ENCODE measurements around the gene ITPKB.

DNA sequence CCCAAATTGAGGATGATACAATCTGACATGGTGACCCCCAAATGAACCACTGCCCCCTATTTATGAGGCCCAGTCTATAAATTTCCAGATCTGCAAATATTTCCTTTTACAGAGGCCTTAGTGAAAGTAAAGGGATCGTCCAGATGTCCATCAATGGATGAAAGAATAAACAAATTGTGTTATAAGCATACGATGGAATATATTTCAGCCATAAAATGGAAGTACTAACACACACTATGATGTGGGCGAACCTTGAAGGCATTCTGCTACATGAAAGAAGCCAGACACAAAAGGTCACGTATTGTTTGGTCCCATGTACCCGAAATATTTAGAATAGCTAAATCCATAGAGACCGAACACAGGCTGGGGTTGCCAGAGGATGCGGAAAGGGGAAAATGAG, 48.6 kb upstream of the ITPKB start:
- no peak for TF ChIP-seq POLR2A (IDR thresholded peaks at IDR 0.05)
- TF ChIP-seq, protein P1, sequence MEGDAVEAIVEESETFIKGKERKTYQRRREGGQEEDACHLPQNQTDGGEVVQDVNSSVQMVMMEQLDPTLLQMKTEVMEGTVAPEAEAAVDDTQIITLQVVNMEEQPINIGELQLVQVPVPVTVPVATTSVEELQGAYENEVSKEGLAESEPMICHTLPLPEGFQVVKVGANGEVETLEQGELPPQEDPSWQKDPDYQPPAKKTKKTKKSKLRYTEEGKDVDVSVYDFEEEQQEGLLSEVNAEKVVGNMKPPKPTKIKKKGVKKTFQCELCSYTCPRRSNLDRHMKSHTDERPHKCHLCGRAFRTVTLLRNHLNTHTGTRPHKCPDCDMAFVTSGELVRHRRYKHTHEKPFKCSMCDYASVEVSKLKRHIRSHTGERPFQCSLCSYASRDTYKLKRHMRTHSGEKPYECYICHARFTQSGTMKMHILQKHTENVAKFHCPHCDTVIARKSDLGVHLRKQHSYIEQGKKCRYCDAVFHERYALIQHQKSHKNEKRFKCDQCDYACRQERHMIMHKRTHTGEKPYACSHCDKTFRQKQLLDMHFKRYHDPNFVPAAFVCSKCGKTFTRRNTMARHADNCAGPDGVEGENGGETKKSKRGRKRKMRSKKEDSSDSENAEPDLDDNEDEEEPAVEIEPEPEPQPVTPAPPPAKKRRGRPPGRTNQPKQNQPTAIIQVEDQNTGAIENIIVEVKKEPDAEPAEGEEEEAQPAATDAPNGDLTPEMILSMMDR (IDR thresholded peaks at IDR 0.05), result no peak
